Neural crest cell (in vitro differentiated cells): ENCODE data around the gene ABCB11. TPM values are rescaled to one million over a fixed set of nuclear protein-coding genes. Genes with fewer than 3 reads are reported as not detected.
"Not testable (repeated sequence)": the region's sequence is repeated elsewhere in the genome, so short reads cannot be mapped to it uniquely, and the experiment has no call there.

ENCODE experiments used
- DNase-seq: peaks from one replicate; pipeline ENCODE4 v3.0.0; 2021; ENCODE audit warnings: low read depth, mixed read lengths, low spot score
- H3K27ac Mint-ChIP-seq: one replicate; pipeline ENCODE4 v1.8.0; 2021; ENCODE audit warnings: mild to moderate bottlenecking, mixed read lengths; ENCODE audit not compliant: unreplicated experiment
- H3K27me3 Mint-ChIP-seq: 2 replicates; pipeline ENCODE4 v1.8.0; 2021; ENCODE audit warnings: low read depth, mild to moderate bottlenecking, mixed read lengths
- H3K36me3 Mint-ChIP-seq: 2 replicates; pipeline ENCODE4 v1.8.0; 2021; ENCODE audit warnings: low read depth, mild to moderate bottlenecking, mixed read lengths
- H3K4me1 Mint-ChIP-seq: 2 replicates; pipeline ENCODE4 v1.8.0; 2021; ENCODE audit warnings: mixed read lengths
- H3K4me3 Mint-ChIP-seq: one replicate; pipeline ENCODE4 v1.8.0; 2021; ENCODE audit warnings: mild to moderate bottlenecking, mixed read lengths
- H3K9me3 Mint-ChIP-seq: 2 replicates; pipeline ENCODE4 v1.8.0; 2021; ENCODE audit warnings: mixed read lengths
- CTCF ChIP-seq: fragments of 200-600 bp; sonication (generic); conservative IDR thresholded peaks from 2 replicates; pipeline ENCODE4 v1.5.0; 2021; ENCODE audit warnings: antibody characterized with exemption, mild to moderate bottlenecking
- total RNA-seq: library from RNA; stranded (reverse); gene quantifications from 2 replicates; pipeline ENCODE4 v1.2.1, GENCODE V29; 2021

ABCB11 gene
- total RNA-seq, 1 donor from 2014 or later = 0.07 TPM

- Mint-ChIP-seq H3K4me3 (no peak overlapping the region), H3K4me1 (no peaks in the 10 kb centered on the region), H3K9me3 (no peaks in the 10 kb centered on the region), H3K27ac (no peak overlapping the region), H3K27me3 (no peaks in the 10 kb centered on the region), H3K36me3 (no peaks in the 10 kb centered on the region)
- TF ChIP-seq CTCF = no peak
- DNase-seq = no peak
Observed at GRCh38 chr2:168941297-168941696, 89.8 kb downstream of the ABCB11 start.

GRCh38 chr2:168939918-168940317, 91.2 kb downstream of the ABCB11 start:
- Mint-ChIP-seq H3K4me1 (no peaks in the 10 kb centered on the region), H3K4me3 (no peak overlapping the region), H3K9me3 (no peaks in the 10 kb centered on the region)

GRCh38 chr2:168939061-168939460, 92.1 kb downstream of the ABCB11 start:
- Mint-ChIP-seq H3K27me3 (no peaks in the 10 kb centered on the region), H3K27ac (no peak overlapping the region), H3K9me3 (no peaks in the 10 kb centered on the region), H3K36me3 (no peaks in the 10 kb centered on the region), H3K4me1 (no peaks in the 10 kb centered on the region), H3K4me3 (no peak overlapping the region)
- no peak for DNase-seq
- no peak for TF ChIP-seq CTCF

More at GRCh38 chr2:168939918-168940317, 91.2 kb downstream of the ABCB11 start:
- no peak overlapping the region for H3K27ac Mint-ChIP-seq
- no peaks in the 10 kb centered on the region for H3K36me3 Mint-ChIP-seq
- DNase-seq = no peak
- no peak for TF ChIP-seq CTCF
- H3K27me3 Mint-ChIP-seq = no peaks in the 10 kb centered on the region

GRCh38 chr2:168935810-168936581, 95.1 kb downstream of the ABCB11 start:
- H3K4me3 Mint-ChIP-seq = no peak overlapping the region
- H3K9me3 Mint-ChIP-seq = no peaks in the 10 kb centered on the region
- no peaks in the 10 kb centered on the region for H3K27me3 Mint-ChIP-seq
- no peaks in the 10 kb centered on the region for H3K4me1 Mint-ChIP-seq
- DNase-seq = no peak
- no peak for TF ChIP-seq CTCF
- no peak overlapping the region for H3K27ac Mint-ChIP-seq
- no peaks in the 10 kb centered on the region for H3K36me3 Mint-ChIP-seq

- Mint-ChIP-seq H3K27ac (no peak overlapping the region), H3K36me3 (no peaks in the 10 kb centered on the region), H3K27me3 (no peaks in the 10 kb centered on the region), H3K4me3 (no peak overlapping the region), H3K9me3 (no peaks in the 10 kb centered on the region), H3K4me1 (no peaks in the 10 kb centered on the region)
- no peak for TF ChIP-seq CTCF
- DNase-seq = no peak
Observed at GRCh38 chr2:168934826-168935225, 96.3 kb downstream of the ABCB11 start.

GRCh38 chr2:168932174-168932573, 99.0 kb downstream of the ABCB11 start:
- not testable (repeated sequence) for H3K27ac Mint-ChIP-seq, DNase-seq, H3K4me3 Mint-ChIP-seq, H3K27me3 Mint-ChIP-seq, H3K36me3 Mint-ChIP-seq, H3K4me1 Mint-ChIP-seq, H3K9me3 Mint-ChIP-seq
